Calu3 (cell line): ENCODE measurements around the gene CAP2. TPM values are rescaled to one million over a fixed set of nuclear protein-coding genes. Genes with fewer than 3 reads are reported as not detected.

ENCODE experiments used
- BruUV-seq: library from RNA; stranded (reverse); fragments of 400-500 nt; replicated peaks from 2 replicates; lab custom pipeline; 2021; lab: Mats Ljungman, UMichigan
- CTCF ChIA-PET: fragments of 300-600 bp; sonication (Branson Sonifier 250); formaldehyde crosslinking; loops from one replicate; lab custom pipeline; 2022; ENCODE audit warnings: antibody characterized with exemption; lab: Charles Lee
- DNase-seq: peaks from one replicate; pipeline ENCODE4 v3.0.0; 2022
- H3K27ac Mint-ChIP-seq: one replicate; pipeline ENCODE4 v1.8.0; 2022; ENCODE audit warnings: mixed read lengths; ENCODE audit not compliant: unreplicated experiment
- H3K27me3 Mint-ChIP-seq: one replicate; pipeline ENCODE4 v1.8.0; 2022; ENCODE audit warnings: mixed read lengths; ENCODE audit not compliant: unreplicated experiment
- H3K36me3 Mint-ChIP-seq: one replicate; pipeline ENCODE4 v1.8.0; 2022; ENCODE audit warnings: mild to moderate bottlenecking, moderate library complexity, mixed read lengths; ENCODE audit not compliant: insufficient read depth, unreplicated experiment
- H3K4me1 Mint-ChIP-seq: one replicate; pipeline ENCODE4 v1.8.0; 2022; ENCODE audit warnings: mild to moderate bottlenecking, low read depth, mixed read lengths; ENCODE audit not compliant: unreplicated experiment
- H3K4me3 Mint-ChIP-seq: one replicate; pipeline ENCODE4 v1.8.0; 2022; ENCODE audit warnings: mild to moderate bottlenecking, low read depth, moderate library complexity, mixed read lengths; ENCODE audit not compliant: unreplicated experiment
- H3K9me3 Mint-ChIP-seq: one replicate; pipeline ENCODE4 v1.8.0; 2022; ENCODE audit warnings: low read depth, mixed read lengths; ENCODE audit not compliant: unreplicated experiment
- intact Hi-C: fragments of 100-400 bp; cut with micrococcal nuclease; formaldehyde crosslinking; loops from one replicate; pipeline ENCODE4 v1.10.0; 2022; ENCODE audit not compliant: unreplicated experiment
- total RNA-seq: library from RNA; stranded (reverse); gene quantifications from 2 replicates; pipeline ENCODE4 v1.2.3, GENCODE V29; 2022
- TF ChIP-seq, protein P1 (sequence below): fragments of 200-600 bp; IDR thresholded peaks from one replicate; pipeline ENCODE4 v1.8.0; 2022; ENCODE audit warnings: antibody characterized with exemption; ENCODE audit not compliant: unreplicated experiment

CAP2 gene
- total RNA-seq, 1 experiment from 2014 or later = 15.7 TPM

DNA sequence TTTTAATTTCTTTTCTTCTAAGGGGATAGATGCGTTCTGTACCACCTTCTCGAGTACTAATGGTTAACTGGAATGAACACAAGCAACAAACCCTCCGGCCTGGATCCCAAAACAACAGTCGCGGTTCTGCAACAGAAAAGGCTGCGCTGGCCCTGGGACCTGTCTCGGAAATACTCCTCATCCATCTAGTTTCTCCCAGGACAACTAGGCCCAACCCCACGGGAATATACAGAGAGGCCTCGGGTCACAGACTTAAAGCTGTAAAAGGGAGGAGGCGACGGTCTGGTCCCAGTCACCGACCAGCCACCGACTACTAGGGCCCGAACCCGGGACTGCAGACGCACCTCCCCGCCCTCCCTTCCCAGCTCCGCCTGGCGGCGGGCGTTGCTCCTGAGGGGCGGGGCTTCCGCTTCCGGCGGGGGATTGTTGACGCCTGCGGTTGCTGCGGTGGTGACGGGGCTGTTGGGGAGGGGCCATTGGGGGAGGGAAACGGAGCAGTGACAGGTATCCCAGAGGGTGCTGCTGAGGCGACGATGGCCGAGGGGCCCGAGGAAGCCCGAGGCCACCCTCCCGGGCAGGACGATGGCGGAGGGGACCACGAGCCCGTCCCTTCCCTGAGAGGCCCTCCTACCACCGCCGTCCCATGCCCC lies 206.6 kb downstream of the CAP2 start, which contains the start of gene FAM8A1:
Gene FAM8A1, plus strand, starts transcription at position 426 of the 650 bp plus-strand sequence. Its CDS starts 108 bp downstream, at position 534.
- peak within 1 kb of the TSS; percentile 86 for H3K27ac Mint-ChIP-seq
- H3K27me3 Mint-ChIP-seq = no peaks in the 10 kb centered on the region
- H3K4me3 Mint-ChIP-seq = peak within 1 kb of the TSS; percentile 90
- H3K36me3 Mint-ChIP-seq = peaks cover 22% of the 10 kb centered on the region
- CTCF ChIA-PET = interaction anchor here (0.6 to 0.8 kb wide), 6 partner anchors 11 to 733 kb away, joined by 3 to 6 read pairs (median 4); no protein-coding TSS in a partner anchor
- H3K4me1 Mint-ChIP-seq = peaks cover 19% of the 10 kb centered on the region
- peak; percentile 94 for DNase-seq
- intact Hi-C loops = no loop called here
- no TSS peak for BruUV-seq
- TF ChIP-seq, protein P1, sequence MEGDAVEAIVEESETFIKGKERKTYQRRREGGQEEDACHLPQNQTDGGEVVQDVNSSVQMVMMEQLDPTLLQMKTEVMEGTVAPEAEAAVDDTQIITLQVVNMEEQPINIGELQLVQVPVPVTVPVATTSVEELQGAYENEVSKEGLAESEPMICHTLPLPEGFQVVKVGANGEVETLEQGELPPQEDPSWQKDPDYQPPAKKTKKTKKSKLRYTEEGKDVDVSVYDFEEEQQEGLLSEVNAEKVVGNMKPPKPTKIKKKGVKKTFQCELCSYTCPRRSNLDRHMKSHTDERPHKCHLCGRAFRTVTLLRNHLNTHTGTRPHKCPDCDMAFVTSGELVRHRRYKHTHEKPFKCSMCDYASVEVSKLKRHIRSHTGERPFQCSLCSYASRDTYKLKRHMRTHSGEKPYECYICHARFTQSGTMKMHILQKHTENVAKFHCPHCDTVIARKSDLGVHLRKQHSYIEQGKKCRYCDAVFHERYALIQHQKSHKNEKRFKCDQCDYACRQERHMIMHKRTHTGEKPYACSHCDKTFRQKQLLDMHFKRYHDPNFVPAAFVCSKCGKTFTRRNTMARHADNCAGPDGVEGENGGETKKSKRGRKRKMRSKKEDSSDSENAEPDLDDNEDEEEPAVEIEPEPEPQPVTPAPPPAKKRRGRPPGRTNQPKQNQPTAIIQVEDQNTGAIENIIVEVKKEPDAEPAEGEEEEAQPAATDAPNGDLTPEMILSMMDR = peak; percentile 12
- no peaks in the 10 kb centered on the region for H3K9me3 Mint-ChIP-seq

DNA sequence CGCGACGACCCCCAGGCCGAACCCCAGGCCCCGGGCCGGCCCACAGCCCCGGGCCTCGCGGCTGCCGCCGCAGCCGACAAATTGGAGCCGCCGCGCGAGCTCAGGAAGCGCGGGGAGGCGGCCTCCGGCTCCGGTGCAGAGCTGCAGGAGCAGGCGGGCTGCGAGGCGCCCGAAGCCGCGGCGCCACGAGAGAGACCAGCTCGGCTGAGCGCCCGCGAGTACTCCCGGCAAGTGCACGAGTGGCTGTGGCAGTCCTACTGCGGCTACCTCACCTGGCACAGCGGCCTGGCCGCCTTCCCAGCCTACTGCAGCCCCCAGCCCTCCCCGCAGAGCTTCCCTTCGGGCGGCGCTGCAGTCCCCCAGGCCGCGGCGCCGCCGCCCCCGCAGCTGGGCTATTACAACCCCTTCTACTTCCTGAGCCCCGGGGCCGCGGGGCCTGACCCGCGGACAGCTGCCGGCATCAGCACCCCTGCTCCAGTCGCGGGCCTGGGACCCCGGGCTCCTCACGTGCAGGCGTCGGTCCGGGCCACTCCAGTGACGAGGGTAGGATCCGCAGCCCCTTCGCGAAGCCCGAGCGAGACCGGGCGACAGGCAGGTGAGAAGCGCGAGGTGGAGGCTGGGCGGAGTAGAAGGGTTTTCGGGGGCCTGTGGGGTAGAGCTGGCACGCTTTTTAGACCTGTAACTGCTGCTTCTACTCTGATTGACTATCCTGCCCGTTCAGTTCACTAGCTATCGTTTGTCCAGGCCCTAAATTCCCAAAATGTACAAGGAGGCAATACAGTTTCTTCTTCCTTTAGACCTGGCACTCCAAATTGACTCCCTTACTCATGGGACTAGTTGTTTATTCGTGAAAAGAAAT lies 207.4 kb downstream of the CAP2 start:
- intact Hi-C loops = no loop called here
- H3K27ac Mint-ChIP-seq = peak overlapping the region; percentile 86
- CTCF ChIA-PET = interaction anchor here (0.5 to 0.8 kb wide), 6 partner anchors 11 to 733 kb away, joined by 3 to 4 read pairs (median 3); no protein-coding TSS in a partner anchor
- no peaks in the 10 kb centered on the region for H3K27me3 Mint-ChIP-seq
- TF ChIP-seq, protein P1 = no peak
- no peak for DNase-seq
- BruUV-seq = no TSS peak
- H3K4me1 Mint-ChIP-seq = peaks cover 19% of the 10 kb centered on the region
- H3K4me3 Mint-ChIP-seq = peak overlapping the region; percentile 90
- H3K36me3 Mint-ChIP-seq = peaks cover 22% of the 10 kb centered on the region
- H3K9me3 Mint-ChIP-seq = no peaks in the 10 kb centered on the region

DNA sequence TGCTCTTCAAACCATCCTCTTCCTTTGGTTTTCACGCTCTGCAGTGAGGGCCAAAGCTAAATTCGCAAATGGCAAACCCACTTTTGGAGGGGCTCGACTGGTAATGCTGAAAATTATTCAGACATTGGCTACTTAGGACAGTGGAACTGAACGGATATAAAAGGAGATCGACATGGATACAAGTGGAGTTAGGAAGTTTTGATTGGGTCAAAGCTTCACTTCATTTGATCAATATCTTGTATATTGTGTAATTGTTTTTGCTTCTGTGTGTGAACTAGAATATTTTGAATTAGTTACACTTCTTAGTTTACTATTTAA lies 207.9 kb downstream of the CAP2 start:
- TSS peak; percentile 56 for BruUV-seq
- Mint-ChIP-seq H3K27me3 (no peaks in the 10 kb centered on the region), H3K4me1 (peaks cover 19% of the 10 kb centered on the region), H3K27ac (peak overlapping the region; percentile 86), H3K4me3 (peak overlapping the region; percentile 90), H3K9me3 (no peaks in the 10 kb centered on the region), H3K36me3 (peaks cover 25% of the 10 kb centered on the region)
- intact Hi-C loops = no loop called here
- DNase-seq = no peak
- TF ChIP-seq, protein P1 = no peak
- CTCF ChIA-PET = interaction anchor here (0.5 kb wide), 1 partner anchor 403 kb away, joined by 3 read pairs; no protein-coding TSS in a partner anchor

DNA sequence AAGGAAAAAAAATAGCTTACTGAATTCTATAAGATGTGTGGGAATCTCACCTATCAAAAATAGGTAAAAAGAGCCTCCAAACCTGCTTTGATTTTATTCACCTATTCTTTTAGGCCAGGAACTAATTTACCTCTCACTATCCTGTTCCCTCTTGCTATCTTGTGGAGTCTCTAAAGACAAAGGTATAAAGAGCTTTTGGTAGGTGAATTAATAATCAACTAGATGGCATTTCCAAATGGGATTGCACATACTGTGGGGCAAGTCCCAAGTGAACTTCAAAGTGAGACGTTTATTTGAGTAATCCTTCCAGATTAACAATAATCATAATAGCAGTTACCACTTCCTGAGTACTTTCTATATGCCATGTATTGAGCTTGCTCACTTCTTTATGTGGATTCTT lies 209.5 kb downstream of the CAP2 start:
- Mint-ChIP-seq H3K4me3 (no peak overlapping the region), H3K36me3 (peaks cover 27% of the 10 kb centered on the region), H3K27me3 (no peaks in the 10 kb centered on the region), H3K27ac (no peak overlapping the region), H3K9me3 (no peaks in the 10 kb centered on the region), H3K4me1 (peaks cover 19% of the 10 kb centered on the region)
- TF ChIP-seq, protein P1 = no peak
- no peak for DNase-seq
- BruUV-seq = no TSS peak
- intact Hi-C loops = no loop called here
- CTCF ChIA-PET = interaction anchor here (0.6 to 1.1 kb wide), 3 partner anchors 9 to 209 kb away, joined by 3 read pairs; partner anchors contain the start of gene CAP2
